Ascending aorta (tissue), 2 donors: ENCODE data around the gene CAMTA1. TPM values are rescaled to one million over a fixed set of nuclear protein-coding genes. Genes with fewer than 3 reads are reported as not detected.

Source experiments
- DNase-seq, 2 donors: peaks; one replicate each; pipeline ENCODE4 v3.0.0-alpha.2; 2019; ENCODE audit warnings: low spot score in 2 of 2
- H3K27ac ChIP-seq, 2 donors: fragments of 200-600 bp; sonication (generic); one replicate each; pipeline ENCODE4 v1.5.1; 2016 to 2017; ENCODE audit warnings: mild to moderate bottlenecking in 1 of 2
- H3K27me3 ChIP-seq: fragments of 200-600 bp; sonication (generic); one replicate; pipeline ENCODE4 v1.5.1; 2017
- H3K36me3 ChIP-seq, 2 donors: fragments of 200-600 bp; sonication (generic); one replicate each; pipeline ENCODE4 v1.5.1; 2016
- H3K4me1 ChIP-seq, 2 donors: fragments of 200-600 bp; sonication (generic); one replicate each; pipeline ENCODE4 v1.5.1; 2016 to 2017; ENCODE audit warnings: mild to moderate bottlenecking in 1 of 2
- H3K4me3 ChIP-seq, 2 donors: fragments of 200-600 bp; sonication (generic); one replicate each; pipeline ENCODE4 v1.5.1; 2016 to 2017; ENCODE audit warnings: mild to moderate bottlenecking in 1 of 2
- H3K9me3 ChIP-seq, 2 donors: fragments of 200-600 bp; sonication (generic); one replicate each; pipeline ENCODE4 v1.5.1; 2016
- intact Hi-C: fragments of 100-400 bp; cut with DNase I; formaldehyde crosslinking; loops from one replicate; pipeline ENCODE4 v1.15.1; 2023
- total RNA-seq: library from RNA; depleted of rRNA; stranded (reverse); fragments of >200 nt; gene quantifications from one replicate; pipeline ENCODE4 v1.1.0, GENCODE V29; 2016
- TF ChIP-seq, protein P1 (sequence below), 3 experiments: fragments of 200-600 bp in 2 of 3; fragments of 450-650 bp in 1 of 3; sonication (generic) in 2 of 3; IDR thresholded peaks; one replicate each; pipeline ENCODE4 v1.5.1; 2016 to 2019; ENCODE audit warnings: antibody characterized with exemption in 3 of 3, mild to moderate bottlenecking in 1 of 3, moderate library complexity in 1 of 3

Gene CAMTA1
- total RNA-seq, 1 donor from 2014 or later: 53.3 TPM

DNA sequence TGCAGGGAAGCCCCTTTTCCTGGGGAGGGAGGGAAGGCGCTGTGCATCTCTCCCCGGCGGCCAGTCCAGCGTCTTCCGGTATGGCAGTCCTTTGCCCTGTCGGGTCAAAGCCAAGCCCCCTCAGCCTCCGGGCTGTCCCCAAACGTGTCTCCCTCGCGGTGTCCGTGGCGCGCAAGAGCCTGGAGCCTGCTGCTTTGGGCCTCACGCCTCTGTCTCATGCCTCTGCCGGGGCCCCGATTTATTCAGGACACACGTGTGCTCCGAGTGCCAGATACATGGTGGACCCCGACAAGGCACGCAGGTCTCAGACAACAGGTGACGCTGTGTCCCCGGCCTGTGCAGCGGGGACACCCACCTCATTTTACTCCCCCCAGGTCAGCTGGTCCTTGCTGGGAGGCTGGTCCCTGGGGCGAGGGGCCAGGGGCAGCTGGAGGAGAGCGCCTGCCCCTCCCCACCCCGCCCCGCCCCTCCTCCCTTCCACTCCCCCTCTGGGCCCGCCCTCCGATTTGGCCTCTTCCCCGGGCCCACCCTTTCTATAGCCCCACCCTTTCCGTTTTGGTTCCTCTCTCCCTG is 176.7 kb downstream of the CAMTA1 start:
- DNase-seq: no peak
- Histone ChIP-seq H3K4me1 (peaks cover 0 to 6% of the 10 kb centered on the region in 2 donors), H3K4me3 (peak overlapping the region in 1 of 2 donors; percentile 4), H3K9me3 (no peaks in the 10 kb centered on the region), H3K27ac (no peak overlapping the region), H3K27me3 (peaks cover 10% of the 10 kb centered on the region), H3K36me3 (no peaks in the 10 kb centered on the region)
- intact Hi-C loops: loop anchor here (5.0 kb wide), 1 partner anchor 165 kb away; no protein-coding TSS in a partner anchor
- TF ChIP-seq, protein P1, sequence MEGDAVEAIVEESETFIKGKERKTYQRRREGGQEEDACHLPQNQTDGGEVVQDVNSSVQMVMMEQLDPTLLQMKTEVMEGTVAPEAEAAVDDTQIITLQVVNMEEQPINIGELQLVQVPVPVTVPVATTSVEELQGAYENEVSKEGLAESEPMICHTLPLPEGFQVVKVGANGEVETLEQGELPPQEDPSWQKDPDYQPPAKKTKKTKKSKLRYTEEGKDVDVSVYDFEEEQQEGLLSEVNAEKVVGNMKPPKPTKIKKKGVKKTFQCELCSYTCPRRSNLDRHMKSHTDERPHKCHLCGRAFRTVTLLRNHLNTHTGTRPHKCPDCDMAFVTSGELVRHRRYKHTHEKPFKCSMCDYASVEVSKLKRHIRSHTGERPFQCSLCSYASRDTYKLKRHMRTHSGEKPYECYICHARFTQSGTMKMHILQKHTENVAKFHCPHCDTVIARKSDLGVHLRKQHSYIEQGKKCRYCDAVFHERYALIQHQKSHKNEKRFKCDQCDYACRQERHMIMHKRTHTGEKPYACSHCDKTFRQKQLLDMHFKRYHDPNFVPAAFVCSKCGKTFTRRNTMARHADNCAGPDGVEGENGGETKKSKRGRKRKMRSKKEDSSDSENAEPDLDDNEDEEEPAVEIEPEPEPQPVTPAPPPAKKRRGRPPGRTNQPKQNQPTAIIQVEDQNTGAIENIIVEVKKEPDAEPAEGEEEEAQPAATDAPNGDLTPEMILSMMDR (IDR thresholded peaks at IDR 0.05): no peak

DNA sequence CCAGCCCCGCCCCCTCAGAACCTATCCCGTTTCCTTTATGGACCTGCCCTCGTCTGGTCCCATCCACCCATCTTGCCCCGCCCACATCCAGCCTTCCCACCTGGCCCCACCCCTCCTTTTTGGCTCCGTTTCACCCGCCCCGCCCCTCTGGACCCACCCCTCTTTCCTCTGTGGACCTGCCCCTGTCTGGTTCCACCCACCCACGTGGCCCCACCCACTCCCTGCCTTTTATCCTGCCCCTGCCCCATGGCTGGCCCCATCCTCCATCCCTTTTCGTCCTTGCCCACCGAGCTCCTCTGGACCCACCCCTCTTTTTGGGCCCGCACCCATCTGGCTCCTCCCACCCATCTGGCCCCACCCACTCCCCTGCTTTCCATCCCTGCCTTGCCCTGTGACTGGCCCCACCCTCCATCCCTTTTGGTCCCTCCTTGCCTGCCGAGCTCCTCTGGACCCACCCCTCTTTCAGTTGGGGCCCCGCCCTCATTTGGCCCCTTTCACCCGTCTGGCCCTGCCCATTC is 177.3 kb downstream of the CAMTA1 start:
- TF ChIP-seq, protein P1 (IDR thresholded peaks at IDR 0.05): no peak
- H3K27me3 ChIP-seq: peaks cover 10% of the 10 kb centered on the region

DNA sequence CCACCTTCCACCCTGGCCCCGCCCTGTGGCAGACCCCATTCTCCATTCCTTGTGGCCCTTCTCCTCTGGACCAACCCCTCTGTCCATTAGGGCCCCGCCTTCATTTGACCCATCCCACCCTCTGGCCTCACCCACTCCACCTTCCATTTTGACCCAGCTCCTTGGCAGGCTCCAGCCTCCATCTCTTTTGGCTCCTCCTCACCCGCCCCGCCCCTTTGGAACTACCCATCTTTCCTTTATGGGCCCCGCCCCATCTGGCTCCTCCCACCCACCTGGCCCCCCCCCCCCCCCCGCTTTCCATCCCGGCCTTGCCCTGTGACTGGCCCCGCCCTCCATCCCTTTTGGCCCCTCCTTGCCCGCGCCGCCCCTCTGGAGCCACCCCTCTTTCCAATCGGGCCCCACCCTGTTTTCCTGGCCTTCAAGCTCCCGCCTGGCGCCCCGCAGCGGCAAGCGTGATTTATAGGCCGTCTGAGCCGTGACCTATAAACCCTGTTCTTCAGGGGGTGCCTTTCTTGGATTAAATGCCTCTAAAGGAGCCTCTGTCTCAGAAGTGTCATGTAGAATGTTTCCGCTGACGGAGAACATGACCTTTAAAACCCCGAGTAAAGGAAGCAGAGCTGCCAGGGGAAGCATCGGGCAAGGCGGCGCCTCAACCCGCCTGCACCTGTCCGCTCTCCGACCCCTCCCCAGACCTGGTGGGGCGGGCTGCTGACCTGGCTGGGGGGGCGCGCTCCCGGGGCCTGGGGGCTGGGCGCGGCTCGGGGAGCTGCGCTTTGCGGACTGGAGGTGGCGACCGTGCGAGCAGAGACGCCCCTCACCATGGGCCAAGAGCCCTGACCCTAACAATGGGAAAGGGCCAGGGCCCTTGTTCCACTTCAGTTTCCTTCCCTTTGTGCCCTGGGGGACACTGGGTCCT is 178.0 kb downstream of the CAMTA1 start:
- Histone ChIP-seq H3K4me3 (no peak overlapping the region), H3K36me3 (no peaks in the 10 kb centered on the region), H3K4me1 (peaks cover 0 to 6% of the 10 kb centered on the region in 2 donors), H3K27ac (no peak overlapping the region), H3K27me3 (peaks cover 10% of the 10 kb centered on the region), H3K9me3 (no peaks in the 10 kb centered on the region)
- DNase-seq: peak in 1 of 2 donors; percentile 69
- TF ChIP-seq, protein P1 (IDR thresholded peaks at IDR 0.05): no peak
- intact Hi-C loops: loop anchor here (5.0 kb wide), 1 partner anchor 166 kb away; no protein-coding TSS in a partner anchor

More for the DNA sequence above, 177.3 kb downstream of the CAMTA1 start:
- DNase-seq: no peak
- Histone ChIP-seq H3K9me3 (no peaks in the 10 kb centered on the region), H3K4me3 (peak overlapping the region in 1 of 2 donors; percentile 4), H3K4me1 (peaks cover 0 to 6% of the 10 kb centered on the region in 2 donors), H3K27ac (no peak overlapping the region), H3K36me3 (no peaks in the 10 kb centered on the region)
- intact Hi-C loops: loop anchor here (5.0 kb wide), 1 partner anchor 165 kb away; no protein-coding TSS in a partner anchor

DNA sequence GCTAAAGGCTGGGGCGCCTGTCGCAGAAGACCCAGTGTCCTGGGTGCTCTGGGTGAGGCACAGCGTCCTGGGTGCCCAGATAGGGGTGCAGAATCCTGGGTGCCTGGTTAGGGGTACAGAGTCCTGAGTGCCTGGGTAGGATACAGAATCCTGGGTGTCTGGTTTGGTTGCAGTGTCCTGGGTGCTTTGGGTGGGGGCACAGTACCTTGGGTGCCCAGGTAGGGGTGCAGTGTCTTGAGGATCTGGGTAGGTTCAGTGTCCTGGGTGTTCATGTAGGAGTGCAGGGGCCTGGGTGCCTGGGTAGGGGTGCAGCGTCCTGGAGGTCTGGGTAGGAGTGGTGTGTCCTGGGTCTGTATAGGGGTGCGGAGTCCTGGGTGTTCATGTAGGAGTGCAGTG is 178.7 kb downstream of the CAMTA1 start:
- Histone ChIP-seq H3K4me3 (no peak overlapping the region), H3K9me3 (no peaks in the 10 kb centered on the region), H3K4me1 (peaks cover 0 to 6% of the 10 kb centered on the region in 2 donors), H3K36me3 (no peaks in the 10 kb centered on the region), H3K27me3 (peaks cover 10% of the 10 kb centered on the region), H3K27ac (no peak overlapping the region)
- no peak for DNase-seq
- intact Hi-C loops: loop anchor here (5.0 kb wide), 1 partner anchor 167 kb away; no protein-coding TSS in a partner anchor
- TF ChIP-seq, protein P1 (IDR thresholded peaks at IDR 0.05): no peak

DNA sequence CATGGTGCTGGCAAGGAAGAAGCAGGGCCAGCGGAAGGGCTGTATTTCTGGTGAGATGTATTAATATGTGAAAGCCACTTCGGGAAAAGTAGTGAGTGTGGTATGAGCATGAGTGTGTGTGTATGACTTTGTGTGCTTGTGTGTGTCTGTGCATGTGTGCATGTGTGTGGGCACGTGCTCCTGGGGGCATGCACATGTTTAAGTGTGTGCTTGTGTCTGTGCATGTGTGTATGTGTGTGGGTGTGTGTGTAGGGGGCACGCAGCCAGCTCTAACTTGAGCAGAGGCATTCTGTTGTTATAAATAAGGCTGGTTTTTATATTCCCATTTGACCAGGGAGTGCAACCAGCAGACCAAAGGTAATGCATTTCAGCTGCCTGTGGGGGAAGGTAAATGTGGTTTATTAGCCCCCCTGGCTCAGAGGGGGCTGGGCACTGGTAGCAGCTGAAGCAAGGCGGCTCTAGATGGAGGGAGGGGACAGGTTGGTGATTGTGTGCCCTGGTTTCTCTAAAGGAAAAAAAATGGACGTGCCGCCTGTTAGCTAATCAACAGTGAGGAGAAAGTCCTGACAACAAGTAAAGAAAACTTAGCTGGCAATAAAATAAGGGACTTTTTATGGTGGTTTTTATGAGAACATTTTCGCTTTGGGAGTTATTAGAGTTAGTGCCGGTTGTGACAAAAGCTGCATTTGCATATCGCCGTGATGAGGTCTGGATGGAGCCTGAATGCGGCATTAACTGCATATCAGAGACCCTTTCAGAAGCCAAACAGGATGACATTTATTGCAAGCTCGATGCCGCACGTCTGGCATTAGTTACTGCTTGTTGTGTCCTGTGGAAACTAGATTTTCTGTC is 180.1 kb downstream of the CAMTA1 start:
- H3K9me3 ChIP-seq: no peaks in the 10 kb centered on the region
- peaks cover 0 to 2% of the 10 kb centered on the region in 2 donors for H3K4me1 ChIP-seq
- peaks cover 10% of the 10 kb centered on the region for H3K27me3 ChIP-seq
- no peak overlapping the region for H3K4me3 ChIP-seq
- TF ChIP-seq, protein P1 (IDR thresholded peaks at IDR 0.05): no peak
- DNase-seq: no peak
- no peaks in the 10 kb centered on the region for H3K36me3 ChIP-seq
- H3K27ac ChIP-seq: no peak overlapping the region
- intact Hi-C loops: no loop called here
